Gastroesophageal sphincter (tissue), 4 donors: ENCODE measurements around the gene POLK. TPM values are rescaled to one million over a fixed set of nuclear protein-coding genes. Genes with fewer than 3 reads are reported as not detected.

Source experiments
- ATAC-seq: fragments of 150-250 bp; one replicate; pipeline ENCODE4 v1.9.1; 2016; ENCODE audit warnings: mild to moderate bottlenecking, moderate library complexity
- H3K27ac ChIP-seq, 4 donors: fragments of 200-600 bp; sonication (generic) in 3 of 4; 1 replicate in 3 of 4; 2 replicates in 1 of 4; pipeline ENCODE4 v1.5.1; 2016 to 2019
- H3K27me3 ChIP-seq: fragments of 200-600 bp; sonication (generic); one replicate; pipeline ENCODE4 v1.5.1; 2019
- H3K36me3 ChIP-seq, 2 donors: fragments of 200-600 bp; sonication (generic); one replicate each; pipeline ENCODE4 v1.5.1; 2019; ENCODE audit warnings: control low read depth in 1 of 2
- H3K4me1 ChIP-seq, 3 donors: fragments of 200-600 bp; sonication (generic); 1 replicate in 2 of 3; 2 replicates in 1 of 3; pipeline ENCODE4 v1.5.1; 2016 to 2019; ENCODE audit warnings: control low read depth in 2 of 3
- H3K4me3 ChIP-seq, 2 donors: fragments of 200-600 bp; sonication (generic); one replicate each; pipeline ENCODE4 v1.5.1; 2019; ENCODE audit warnings: mild to moderate bottlenecking in 1 of 2, moderate library complexity in 1 of 2
- H3K9me3 ChIP-seq, 3 donors: fragments of 200-600 bp; sonication (generic); one replicate each; pipeline ENCODE4 v1.5.1; 2017 to 2019; ENCODE audit warnings: control low read depth in 2 of 3
- CTCF ChIP-seq, 4 experiments: fragments of 200-600 bp in 2 of 4; fragments of 450-650 bp in 2 of 4; sonication (generic) in 1 of 4; IDR thresholded peaks; one replicate each; pipeline ENCODE4 v1.5.1; 2017 to 2019; ENCODE audit warnings: antibody characterized with exemption in 4 of 4, mild to moderate bottlenecking in 2 of 4, moderate library complexity in 2 of 4
- EP300 ChIP-seq: sonication (generic); formaldehyde crosslinking; IDR thresholded peaks from one replicate; pipeline ENCODE4 v1.6.1; 2017; ENCODE audit warnings: antibody characterized with exemption, mild to moderate bottlenecking
- POLR2A ChIP-seq, 2 donors: fragments of 450-650 bp; IDR thresholded peaks; one replicate each; pipeline ENCODE4 v1.6.1; 2017; ENCODE audit warnings: antibody characterized with exemption in 2 of 2, mild to moderate bottlenecking in 2 of 2, moderate library complexity in 1 of 2
- POLR2AphosphoS5 ChIP-seq: sonication (generic); formaldehyde crosslinking; IDR thresholded peaks from one replicate; pipeline ENCODE4 v1.6.1; 2017; ENCODE audit warnings: antibody characterized with exemption
- WGBS, 2 donors: methylation state at CpG; one replicate each; pipeline ENCODE4 v1.1.5; 2018; ENCODE audit warnings: low coverage in 1 of 2; 5-methylcytosine and 5-hydroxymethylcytosine counted together
- small RNA-seq, 4 donors: library from RNA; depleted of rRNA; stranded (forward); fragments of <200 nt; gene quantifications; one replicate each; pipeline ENCODE3, GENCODE V24; 2016
- total RNA-seq, 4 donors: library from RNA; depleted of rRNA; stranded (reverse); fragments of >200 nt; gene quantifications; one replicate each; pipeline ENCODE4 v1.1.0, GENCODE V29; 2016

The POLK gene
- total RNA-seq, 4 donors from 2014 or later = 34.7 to 64.4 (median 41.8) TPM

GRCh38 chr5:75640395-75640794 lies 128.7 kb downstream of the POLK start:
- TF ChIP-seq POLR2AphosphoS5 = no peak
- no peak for TF ChIP-seq CTCF (IDR thresholded peaks at IDR 0.05)
- TF ChIP-seq EP300 = no peak
- TF ChIP-seq POLR2A (IDR thresholded peaks at IDR 0.05) = no peak
- H3K27me3 ChIP-seq = no peaks in the 10 kb centered on the region
- no peak for ATAC-seq

GRCh38 chr5:75640826-75641225 lies 129.1 kb downstream of the POLK start:
- TF ChIP-seq POLR2AphosphoS5 (no peak), CTCF (IDR thresholded peaks at IDR 0.05) (no peak), EP300 (no peak), POLR2A (IDR thresholded peaks at IDR 0.05) (no peak)
- Histone ChIP-seq H3K4me3 (no peak overlapping the region), H3K9me3 (peaks cover 0 to 5% (median 0%) of the 10 kb centered on the region in 3 donors), H3K27me3 (no peaks in the 10 kb centered on the region), H3K4me1 (no peaks in the 10 kb centered on the region), H3K36me3 (no peaks in the 10 kb centered on the region), H3K27ac (no peak overlapping the region)
- no peak for ATAC-seq
- WGBS, 2 donors = 44 to 49% methylated on average over 2 of the region's 2 CpGs

More at GRCh38 chr5:75640395-75640794, 128.7 kb downstream of the POLK start:
- peaks cover 0 to 5% (median 0%) of the 10 kb centered on the region in 3 donors for H3K9me3 ChIP-seq
- H3K36me3 ChIP-seq = no peaks in the 10 kb centered on the region
- no peak overlapping the region for H3K4me3 ChIP-seq
- no peaks in the 10 kb centered on the region for H3K4me1 ChIP-seq
- H3K27ac ChIP-seq = no peak overlapping the region

- 90% methylated on average over 2 of the region's 2 CpGs; no CpG with 5 or more reads in 1 of the 2 donors for WGBS, 2 donors
- ATAC-seq = no peak
- H3K27me3 ChIP-seq = no peaks in the 10 kb centered on the region
- H3K36me3 ChIP-seq = no peaks in the 10 kb centered on the region
- no peak overlapping the region for H3K27ac ChIP-seq
- TF ChIP-seq CTCF (IDR thresholded peaks at IDR 0.05) (no peak), POLR2A (IDR thresholded peaks at IDR 0.05) (no peak), EP300 (no peak), POLR2AphosphoS5 (no peak)
- H3K9me3 ChIP-seq = no peaks in the 10 kb centered on the region
- H3K4me3 ChIP-seq = no peak overlapping the region
- no peaks in the 10 kb centered on the region for H3K4me1 ChIP-seq
Measured at GRCh38 chr5:75648712-75649111, 137.0 kb downstream of the POLK start.

Small RNAs within 50 kb of the gene (small RNA-seq; reads per million reads assigned to genes)
- 0 reads per million in 4 donors for gene RNU7-175P

Other genes with a start within 250 kb of the POLK start
- gene HMGCR, start 174.7 kb upstream of the POLK start, total RNA-seq = 10 to 100 TPM; 10.4 to 14.2 (median 13.5) TPM
- gene CERT1, start 262 bp upstream of the POLK start, total RNA-seq = 10 to 100 TPM; 23.4 to 46.5 (median 36.6) TPM
- under 1 TPM in 2 of 4 donors, not detected in 2; 0.20 to 0.94 TPM for gene ANKDD1B, start 99.6 kb downstream of the POLK start, total RNA-seq
- 10 to 100 TPM in 3 of 4 donors, 1 to 10 TPM in 1; 6.1 to 41.6 (median 11.3) TPM for gene POC5, start 205.5 kb downstream of the POLK start, total RNA-seq